Suprapubic skin (tissue), 4 donors: ENCODE measurements around the gene RPL5. TPM values are rescaled to one million over a fixed set of nuclear protein-coding genes. Genes with fewer than 3 reads are reported as not detected.

Source experiments
- DNase-seq, 2 donors: peaks; one replicate each; pipeline ENCODE4 v3.0.0-alpha.2; 2019; ENCODE audit warnings: low spot score in 2 of 2
- H3K27ac ChIP-seq: fragments of 200-600 bp; sonication (generic); one replicate; pipeline ENCODE4 v1.5.1; 2019
- H3K27me3 ChIP-seq: fragments of 200-600 bp; sonication (generic); one replicate; pipeline ENCODE4 v1.5.1; 2019
- H3K36me3 ChIP-seq: fragments of 200-600 bp; sonication (generic); one replicate; pipeline ENCODE4 v1.5.1; 2019
- H3K4me1 ChIP-seq: fragments of 200-600 bp; sonication (generic); one replicate; pipeline ENCODE4 v1.5.1; 2019
- H3K4me3 ChIP-seq: fragments of 200-600 bp; sonication (generic); one replicate; pipeline ENCODE4 v1.5.1; 2019; ENCODE audit warnings: mild to moderate bottlenecking
- H3K9me3 ChIP-seq: fragments of 200-600 bp; sonication (generic); one replicate; pipeline ENCODE4 v1.5.1; 2019
- EP300 ChIP-seq: sonication (generic); formaldehyde crosslinking; IDR thresholded peaks from one replicate; pipeline ENCODE4 v1.6.1; 2017; ENCODE audit warnings: antibody characterized with exemption
- POLR2A ChIP-seq, 2 donors: fragments of 450-650 bp; IDR thresholded peaks; one replicate each; pipeline ENCODE4 v1.6.1; 2017; ENCODE audit warnings: antibody characterized with exemption in 2 of 2, mild to moderate bottlenecking in 2 of 2, moderate library complexity in 2 of 2
- POLR2AphosphoS5 ChIP-seq, 3 donors: sonication (generic); formaldehyde crosslinking; IDR thresholded peaks; one replicate each; pipeline ENCODE4 v1.6.1; 2017; ENCODE audit warnings: antibody characterized with exemption in 3 of 3
- WGBS: methylation state at CpG from one replicate; pipeline ENCODE4 v1.1.5; 2018; 5-methylcytosine and 5-hydroxymethylcytosine counted together
- total RNA-seq, 4 donors: library from RNA; depleted of rRNA; stranded (reverse); fragments of >200 nt; gene quantifications; one replicate each; pipeline ENCODE4 v1.1.0, GENCODE V29; 2016
- TF ChIP-seq, protein P1 (sequence below), 2 donors: fragments of 200-600 bp in 1 of 2; fragments of 450-650 bp in 1 of 2; sonication (generic) in 1 of 2; IDR thresholded peaks; one replicate each; pipeline ENCODE4 v1.5.1; 2016 to 2019; ENCODE audit warnings: antibody characterized with exemption in 2 of 2, mild to moderate bottlenecking in 1 of 2, moderate library complexity in 1 of 2

The RPL5 gene
- total RNA-seq, 4 donors from 2014 or later = 1,150 to 1,809 (median 1,593) TPM

GRCh38 chr1:92786111-92786901 lies 45.5 kb upstream of the RPL5 start:
- Histone ChIP-seq H3K9me3 (no peaks in the 10 kb centered on the region), H3K4me1 (peaks cover 25% of the 10 kb centered on the region), H3K27ac (no peak overlapping the region), H3K4me3 (peak overlapping the region; percentile 74), H3K36me3 (no peaks in the 10 kb centered on the region), H3K27me3 (no peaks in the 10 kb centered on the region)
- WGBS = 79% methylated on average over 5 of the region's 5 CpGs
- TF ChIP-seq, protein P1, sequence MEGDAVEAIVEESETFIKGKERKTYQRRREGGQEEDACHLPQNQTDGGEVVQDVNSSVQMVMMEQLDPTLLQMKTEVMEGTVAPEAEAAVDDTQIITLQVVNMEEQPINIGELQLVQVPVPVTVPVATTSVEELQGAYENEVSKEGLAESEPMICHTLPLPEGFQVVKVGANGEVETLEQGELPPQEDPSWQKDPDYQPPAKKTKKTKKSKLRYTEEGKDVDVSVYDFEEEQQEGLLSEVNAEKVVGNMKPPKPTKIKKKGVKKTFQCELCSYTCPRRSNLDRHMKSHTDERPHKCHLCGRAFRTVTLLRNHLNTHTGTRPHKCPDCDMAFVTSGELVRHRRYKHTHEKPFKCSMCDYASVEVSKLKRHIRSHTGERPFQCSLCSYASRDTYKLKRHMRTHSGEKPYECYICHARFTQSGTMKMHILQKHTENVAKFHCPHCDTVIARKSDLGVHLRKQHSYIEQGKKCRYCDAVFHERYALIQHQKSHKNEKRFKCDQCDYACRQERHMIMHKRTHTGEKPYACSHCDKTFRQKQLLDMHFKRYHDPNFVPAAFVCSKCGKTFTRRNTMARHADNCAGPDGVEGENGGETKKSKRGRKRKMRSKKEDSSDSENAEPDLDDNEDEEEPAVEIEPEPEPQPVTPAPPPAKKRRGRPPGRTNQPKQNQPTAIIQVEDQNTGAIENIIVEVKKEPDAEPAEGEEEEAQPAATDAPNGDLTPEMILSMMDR (IDR thresholded peaks at IDR 0.05) = no peak
- no peak for TF ChIP-seq POLR2A (IDR thresholded peaks at IDR 0.05)
- no peak for TF ChIP-seq POLR2AphosphoS5 (IDR thresholded peaks at IDR 0.05)
- no peak for TF ChIP-seq EP300
- DNase-seq = no peak

DNA sequence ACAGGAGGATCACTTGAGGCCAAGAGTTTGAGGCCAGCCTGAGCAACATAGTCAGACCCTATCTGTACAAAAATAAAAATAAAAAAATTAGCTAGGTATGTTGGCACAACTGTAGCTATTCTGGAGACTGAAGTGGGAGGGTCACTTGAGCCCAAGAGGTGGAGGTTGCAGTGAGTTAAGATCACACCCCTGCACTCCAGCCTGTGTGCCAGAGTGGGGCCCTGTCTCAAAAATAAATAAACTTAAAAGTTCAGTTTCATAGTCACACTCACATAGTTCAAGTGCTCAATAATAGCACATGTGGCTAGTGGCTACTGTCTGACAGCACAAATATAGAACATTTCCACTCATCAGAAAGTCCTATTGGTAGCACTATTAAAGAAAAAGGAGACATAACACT lies 41.8 kb upstream of the RPL5 start:
- DNase-seq = no peak
- Histone ChIP-seq H3K36me3 (no peaks in the 10 kb centered on the region), H3K4me1 (peaks cover 9% of the 10 kb centered on the region), H3K4me3 (no peak overlapping the region), H3K27ac (no peak overlapping the region), H3K9me3 (no peaks in the 10 kb centered on the region), H3K27me3 (no peaks in the 10 kb centered on the region)
- TF ChIP-seq POLR2A (IDR thresholded peaks at IDR 0.05) = no peak
- TF ChIP-seq, protein P1 (IDR thresholded peaks at IDR 0.05) = no peak
- no peak for TF ChIP-seq EP300
- no peak for TF ChIP-seq POLR2AphosphoS5 (IDR thresholded peaks at IDR 0.05)

DNA sequence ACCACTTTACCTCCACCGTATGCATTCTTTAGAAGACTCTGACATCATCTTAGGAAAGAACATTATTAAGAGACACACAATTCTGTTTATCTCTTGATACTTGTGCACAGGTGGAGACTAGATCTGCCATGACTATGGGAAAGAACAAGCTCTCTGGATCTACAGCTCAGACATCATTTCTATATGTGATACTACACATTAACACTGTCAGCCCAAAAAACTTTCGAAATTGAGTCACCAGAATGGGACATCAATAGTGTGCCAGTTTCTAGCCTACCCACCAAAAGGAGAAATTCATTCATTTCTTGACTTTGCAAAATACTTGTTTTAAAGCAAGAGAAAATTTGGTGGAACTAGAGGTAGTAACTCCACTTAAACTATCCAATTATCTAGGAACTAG lies 41.0 kb upstream of the RPL5 start:
- Histone ChIP-seq H3K4me3 (no peak overlapping the region), H3K36me3 (no peaks in the 10 kb centered on the region), H3K27ac (no peak overlapping the region), H3K27me3 (no peaks in the 10 kb centered on the region), H3K9me3 (no peaks in the 10 kb centered on the region), H3K4me1 (peaks cover 6% of the 10 kb centered on the region)
- DNase-seq = no peak
- WGBS = 89% methylated on average over 2 of the region's 2 CpGs
- TF ChIP-seq, protein P1 (IDR thresholded peaks at IDR 0.05) = no peak
- no peak for TF ChIP-seq EP300
- TF ChIP-seq POLR2A (IDR thresholded peaks at IDR 0.05) = no peak
- TF ChIP-seq POLR2AphosphoS5 (IDR thresholded peaks at IDR 0.05) = no peak

DNA sequence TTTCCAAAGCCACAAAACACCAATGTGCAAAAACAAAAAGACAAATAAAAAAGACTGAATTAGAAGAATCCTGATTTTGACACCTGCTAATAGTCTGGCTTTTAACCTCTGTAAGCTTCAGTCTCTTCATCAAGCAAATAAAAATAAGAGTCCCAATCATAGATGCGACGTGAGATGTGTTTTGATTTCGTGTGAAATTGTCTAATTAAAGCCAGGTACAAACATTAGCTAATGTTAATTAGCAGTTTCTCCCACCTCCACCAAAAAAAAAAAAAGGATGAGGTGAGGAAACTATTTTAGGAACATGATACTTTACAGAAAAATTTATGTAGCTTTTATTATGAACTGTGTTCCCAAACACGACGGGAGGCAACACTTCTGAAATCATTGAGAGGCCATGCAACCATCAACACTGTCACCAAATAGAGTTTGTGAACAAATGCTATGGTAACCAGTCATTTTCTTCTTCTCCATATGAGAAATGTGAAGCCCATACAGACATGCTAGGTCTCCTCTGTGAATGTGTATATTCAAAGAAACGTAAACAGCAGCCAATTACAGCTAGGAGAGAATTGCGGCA lies 40.3 kb upstream of the RPL5 start:
- no peak overlapping the region for H3K27ac ChIP-seq
- DNase-seq = no peak
- 55% methylated on average over 7 of the region's 7 CpGs for WGBS
- H3K36me3 ChIP-seq = no peaks in the 10 kb centered on the region
- H3K27me3 ChIP-seq = no peaks in the 10 kb centered on the region
- H3K9me3 ChIP-seq = no peaks in the 10 kb centered on the region
- peaks cover 4% of the 10 kb centered on the region for H3K4me1 ChIP-seq
- H3K4me3 ChIP-seq = no peak overlapping the region
- TF ChIP-seq POLR2A (IDR thresholded peaks at IDR 0.05) (no peak), EP300 (no peak), POLR2AphosphoS5 (IDR thresholded peaks at IDR 0.05) (no peak)
- TF ChIP-seq, protein P1 (IDR thresholded peaks at IDR 0.05) = no peak

- peaks cover 4% of the 10 kb centered on the region for H3K4me1 ChIP-seq
- no peak for TF ChIP-seq POLR2AphosphoS5 (IDR thresholded peaks at IDR 0.05)
- TF ChIP-seq, protein P1 (IDR thresholded peaks at IDR 0.05) = no peak
- no peak for TF ChIP-seq EP300
- TF ChIP-seq POLR2A (IDR thresholded peaks at IDR 0.05) = no peak
- H3K9me3 ChIP-seq = no peaks in the 10 kb centered on the region
- no peak for DNase-seq
- H3K4me3 ChIP-seq = no peak overlapping the region
- no peak overlapping the region for H3K27ac ChIP-seq
- WGBS = 68% methylated on average over 3 of the region's 3 CpGs
- no peaks in the 10 kb centered on the region for H3K36me3 ChIP-seq
- H3K27me3 ChIP-seq = no peaks in the 10 kb centered on the region
Observed at GRCh38 chr1:92792340-92792782, 39.5 kb upstream of the RPL5 start.
